GM04503 (cell line): ENCODE measurements around the gene ACSM2A.
"Not testable (repeated sequence)": the region's sequence is repeated elsewhere in the genome, so short reads cannot be mapped to it uniquely, and the experiment has no call there.

Experiments used
- DNase-seq: peaks from one replicate; pipeline ENCODE4 v3.0.0-alpha.2; 2012; ENCODE audit warnings: low read depth

Gene ACSM2A

GRCh38 chr16:20459227-20459626 lies 7.9 kb downstream of the ACSM2A start:
- DNase-seq, result not testable (repeated sequence)

DNA sequence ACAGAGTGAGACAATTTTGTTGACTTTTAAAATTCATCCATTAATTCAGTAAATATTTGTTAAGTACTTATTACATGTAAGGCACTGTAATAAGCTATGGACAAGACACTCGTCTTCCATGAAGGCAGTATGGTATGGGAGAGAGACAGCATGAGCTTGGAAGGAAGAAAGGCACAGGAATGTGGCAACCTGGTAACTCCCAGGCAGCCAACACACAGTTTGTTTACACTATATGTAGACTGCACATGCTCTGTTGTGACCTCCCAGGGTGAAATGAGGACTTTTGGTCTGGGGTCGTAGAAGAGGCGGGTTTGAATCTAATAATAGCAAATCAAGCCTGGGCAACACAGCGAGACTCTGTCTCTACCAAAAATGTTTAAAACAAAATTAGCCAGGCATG lies 9.0 kb downstream of the ACSM2A start:
- DNase-seq, result not testable (repeated sequence)

DNA sequence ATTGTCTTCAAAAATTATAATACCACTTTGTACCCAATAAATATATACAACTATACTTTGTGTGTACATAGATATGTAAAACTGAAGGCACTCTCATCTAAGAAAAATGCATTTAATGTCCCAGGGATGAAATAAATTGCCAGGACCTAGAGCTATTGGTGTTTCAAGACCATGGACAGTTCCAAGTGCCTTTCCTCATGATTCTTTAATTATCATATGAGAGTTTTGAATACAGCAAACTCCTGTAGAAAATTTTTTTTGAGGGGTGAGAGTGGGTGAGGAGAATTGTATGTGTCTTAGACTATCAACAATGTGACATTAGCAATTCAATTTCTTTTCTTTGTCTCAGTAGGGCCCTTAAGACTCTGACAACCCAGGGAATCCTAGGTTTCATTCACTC lies 17.6 kb downstream of the ACSM2A start:
- not testable (repeated sequence) for DNase-seq

DNA sequence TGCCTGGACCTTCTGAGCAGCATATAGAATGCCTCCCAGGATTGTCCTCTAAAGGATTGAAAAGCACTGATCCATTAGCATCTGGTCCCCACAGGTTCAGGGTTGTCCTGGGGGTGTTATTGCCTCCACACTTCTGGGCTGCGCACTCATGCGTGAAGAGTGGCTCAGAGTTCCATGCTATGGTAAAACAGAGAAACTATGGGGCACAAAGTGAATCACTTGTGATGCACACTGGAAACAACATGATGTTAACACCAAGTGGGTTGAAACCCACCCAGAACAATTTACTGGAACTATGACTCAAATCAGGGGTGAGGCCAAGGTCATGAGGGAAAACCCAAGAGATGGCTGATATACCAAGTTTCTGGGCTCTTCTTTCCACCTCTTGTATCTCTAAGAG lies 18.6 kb downstream of the ACSM2A start:
- not testable (repeated sequence) for DNase-seq

DNA sequence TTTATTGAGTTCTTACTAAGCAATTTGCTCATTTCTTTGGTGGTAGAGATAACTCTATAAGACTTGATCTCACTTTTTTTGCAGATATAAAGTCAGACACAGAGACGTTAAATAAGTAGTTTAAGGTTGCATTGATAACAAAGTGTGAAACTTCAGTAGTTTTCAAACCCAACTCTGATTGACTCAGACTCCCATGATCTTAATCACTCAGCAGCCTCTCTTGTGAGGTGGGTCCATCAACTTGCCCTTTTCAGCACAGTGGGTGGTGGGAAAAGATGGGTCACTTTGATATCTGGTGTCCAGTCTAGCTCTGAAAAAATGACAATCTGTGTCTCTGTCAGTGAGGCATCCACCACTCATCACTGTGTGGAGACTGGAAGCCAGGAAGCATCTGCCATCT lies 19.4 kb downstream of the ACSM2A start:
- DNase-seq, result not testable (repeated sequence)

- not testable (repeated sequence) for DNase-seq
Measured at GRCh38 chr16:20477188-20477744, 25.9 kb downstream of the ACSM2A start.

DNA sequence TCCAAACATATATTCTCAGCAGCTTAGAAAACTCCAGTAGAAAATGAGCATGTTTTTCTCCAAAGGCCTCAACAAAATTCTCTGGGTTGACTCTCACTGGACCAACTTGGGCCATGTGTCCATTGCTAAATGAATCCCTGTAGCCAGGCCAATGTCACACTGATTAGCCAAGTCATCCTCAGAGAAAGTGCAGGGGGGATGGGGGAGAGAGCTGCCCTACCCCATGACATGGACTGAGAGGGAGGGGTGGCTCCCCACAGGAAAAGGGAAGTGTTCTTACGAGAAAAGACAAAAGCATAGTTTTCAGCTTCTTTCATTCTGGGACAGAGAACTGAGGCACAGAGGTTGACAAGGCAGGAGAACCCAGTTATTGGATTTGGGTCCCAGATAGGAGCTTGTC lies 32.7 kb downstream of the ACSM2A start:
- not testable (repeated sequence) for DNase-seq

DNA sequence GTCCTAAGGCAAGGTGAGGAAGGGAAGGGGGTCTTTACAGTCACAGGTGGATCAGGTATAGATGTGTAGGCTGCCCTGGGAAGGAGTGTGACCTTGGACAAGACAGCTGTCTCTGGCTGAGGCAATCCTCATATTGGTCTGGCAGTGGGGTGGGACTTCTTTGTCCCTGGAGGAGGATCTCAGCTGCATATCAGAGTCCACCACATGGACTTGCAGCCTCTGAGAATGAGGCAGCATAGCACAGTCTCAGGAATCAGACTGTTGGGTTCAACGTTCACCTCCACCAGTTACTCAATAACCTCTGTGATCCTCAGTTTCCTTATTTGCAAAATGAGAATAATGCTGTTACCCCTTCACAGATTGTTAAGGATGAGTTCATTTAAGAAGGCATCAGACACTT lies 33.4 kb downstream of the ACSM2A start:
- DNase-seq, result no peak

DNA sequence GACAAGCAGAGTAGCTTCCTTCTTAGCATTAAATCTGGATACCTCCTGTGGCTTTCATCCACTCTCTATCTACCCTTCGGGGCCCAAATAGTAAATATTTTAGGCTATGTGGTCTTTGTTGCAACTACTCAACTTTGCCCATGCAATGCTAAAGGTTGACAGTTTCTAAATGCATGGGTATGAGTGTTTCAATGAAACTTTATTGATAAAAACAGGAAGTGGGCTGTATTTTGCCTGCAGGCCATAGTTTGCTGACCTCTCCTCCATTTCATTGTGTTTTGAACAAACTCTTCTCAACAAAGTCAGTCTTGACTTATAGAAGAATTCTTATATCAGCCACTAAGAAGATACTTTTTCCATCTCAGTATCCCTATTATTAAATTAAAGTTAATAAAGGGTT lies 34.1 kb downstream of the ACSM2A start:
- DNase-seq, result no peak

- not testable (repeated sequence) for DNase-seq
Measured at GRCh38 chr16:20490994-20491393, 39.7 kb downstream of the ACSM2A start.

GRCh38 chr16:20491448-20491847 lies 40.1 kb downstream of the ACSM2A start:
- not testable (repeated sequence) for DNase-seq

DNA sequence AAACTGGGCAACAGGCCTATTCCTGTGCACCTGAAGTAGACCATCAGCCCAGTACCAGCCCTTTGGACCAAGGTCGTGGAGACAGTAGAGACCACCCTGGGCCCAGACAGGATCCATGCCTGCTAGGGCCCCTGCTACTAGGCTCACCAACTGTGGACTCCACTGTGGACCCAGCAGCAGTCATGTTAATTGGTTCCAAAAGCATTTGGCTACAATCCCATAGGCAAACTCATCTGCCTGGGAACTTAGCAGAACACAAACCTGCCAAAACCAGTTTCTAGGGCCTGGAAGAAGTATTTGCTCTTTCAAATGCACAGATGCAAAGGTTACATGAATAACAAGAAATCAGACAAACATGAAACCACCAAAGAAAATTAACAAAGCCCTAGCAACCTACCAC lies 53.1 kb downstream of the ACSM2A start:
- no peak for DNase-seq

DNA sequence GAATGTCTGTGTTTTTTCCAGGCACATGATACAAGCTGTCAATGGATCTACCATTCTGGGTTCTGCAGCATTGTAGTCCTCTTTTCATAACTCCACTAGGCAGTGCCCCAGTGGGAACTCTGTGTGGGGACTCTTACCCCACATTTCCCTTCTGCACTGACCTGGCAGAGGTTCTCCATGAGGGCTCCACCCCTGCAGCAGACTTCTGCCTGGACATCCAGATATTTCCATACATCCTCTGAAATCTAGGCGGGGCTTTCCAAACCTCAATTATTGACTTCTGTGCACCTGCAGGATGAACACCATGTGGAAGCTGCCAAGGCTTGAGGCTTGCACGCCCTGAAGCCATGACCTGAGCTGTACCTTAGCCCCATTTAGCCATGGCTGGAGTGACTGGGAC lies 56.0 kb downstream of the ACSM2A start:
- DNase-seq, result no peak

DNA sequence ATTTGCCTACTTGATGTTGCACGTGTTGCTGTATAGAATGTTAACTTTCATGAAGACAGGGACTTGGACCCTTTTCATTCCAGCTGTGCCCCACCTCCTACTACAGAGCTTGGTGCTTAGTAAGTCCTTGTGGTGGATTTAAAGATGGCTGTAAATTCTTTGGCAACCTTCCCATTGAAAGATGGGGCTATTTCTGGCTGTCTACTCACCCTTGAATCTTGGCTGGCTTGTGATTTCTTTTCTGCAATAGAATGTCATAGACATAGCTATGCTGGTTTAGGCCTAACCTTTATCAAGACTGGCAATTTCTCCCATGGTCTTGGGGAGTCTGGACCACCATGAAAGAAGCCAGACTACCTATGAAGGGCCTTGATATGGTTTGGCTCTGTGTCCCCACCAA lies 59.0 kb downstream of the ACSM2A start:
- no peak for DNase-seq

DNA sequence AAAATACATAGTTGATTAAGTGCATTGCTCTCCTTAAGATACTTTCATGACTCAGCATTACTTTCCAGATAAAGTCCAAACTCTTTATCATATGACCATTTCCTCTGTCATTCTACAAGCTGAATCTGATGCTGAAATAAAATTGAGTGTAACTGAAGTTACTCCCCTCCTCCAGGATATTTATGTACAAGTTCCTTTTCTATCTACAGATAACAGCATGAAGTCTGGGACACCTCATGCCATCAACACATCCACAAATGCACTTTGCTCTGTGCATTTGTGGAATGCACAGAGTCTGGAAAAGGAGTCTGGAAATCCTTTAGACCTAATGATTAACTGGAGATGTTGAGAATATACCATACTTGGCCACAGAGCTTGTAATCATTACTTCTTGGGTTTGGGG lies 64.4 kb downstream of the ACSM2A start:
- no peak for DNase-seq

- no peak for DNase-seq
Measured at GRCh38 chr16:20517149-20517548, 65.8 kb downstream of the ACSM2A start.

DNA sequence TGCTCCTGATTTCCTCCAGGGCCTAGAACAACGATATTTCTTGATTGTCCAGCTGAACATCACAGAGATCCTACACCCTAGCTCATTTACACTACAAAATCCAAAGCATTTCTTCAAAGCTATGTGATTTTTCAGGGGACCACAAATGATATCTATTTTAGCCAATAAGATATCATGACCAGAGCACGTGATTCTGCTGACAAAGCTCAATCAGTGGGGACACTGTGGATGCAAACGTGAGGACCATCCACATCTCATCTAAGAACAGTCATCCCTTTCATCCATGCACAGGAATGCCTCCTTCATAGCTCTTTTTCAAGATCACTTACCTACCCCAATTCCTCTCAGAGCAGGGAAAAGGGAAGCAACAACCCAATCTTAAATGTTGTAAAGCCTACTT lies 67.9 kb downstream of the ACSM2A start:
- no peak for DNase-seq

DNA sequence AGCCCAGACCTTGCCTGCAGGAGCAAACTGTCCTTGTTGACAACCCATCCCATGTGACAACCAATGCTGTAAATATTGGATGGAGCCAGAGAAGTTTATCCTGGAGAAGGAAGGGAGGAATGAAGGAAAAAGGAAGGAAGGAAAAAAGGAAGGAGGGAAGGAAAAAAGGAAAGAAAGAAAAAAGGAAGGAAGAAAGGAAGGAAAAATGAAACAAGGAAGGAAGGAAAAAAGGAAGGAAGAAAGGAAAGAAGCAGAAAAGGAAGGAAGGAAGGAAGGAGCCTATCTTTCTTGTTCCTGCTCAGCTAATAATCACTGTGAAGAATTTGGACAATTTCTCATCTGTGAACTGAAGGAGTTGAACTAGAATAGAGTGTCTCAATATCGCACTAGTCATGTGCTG lies 68.8 kb downstream of the ACSM2A start:
- DNase-seq, result no peak

- not testable (repeated sequence) for DNase-seq
Measured at GRCh38 chr16:20531795-20532194, 80.5 kb downstream of the ACSM2A start.

DNA sequence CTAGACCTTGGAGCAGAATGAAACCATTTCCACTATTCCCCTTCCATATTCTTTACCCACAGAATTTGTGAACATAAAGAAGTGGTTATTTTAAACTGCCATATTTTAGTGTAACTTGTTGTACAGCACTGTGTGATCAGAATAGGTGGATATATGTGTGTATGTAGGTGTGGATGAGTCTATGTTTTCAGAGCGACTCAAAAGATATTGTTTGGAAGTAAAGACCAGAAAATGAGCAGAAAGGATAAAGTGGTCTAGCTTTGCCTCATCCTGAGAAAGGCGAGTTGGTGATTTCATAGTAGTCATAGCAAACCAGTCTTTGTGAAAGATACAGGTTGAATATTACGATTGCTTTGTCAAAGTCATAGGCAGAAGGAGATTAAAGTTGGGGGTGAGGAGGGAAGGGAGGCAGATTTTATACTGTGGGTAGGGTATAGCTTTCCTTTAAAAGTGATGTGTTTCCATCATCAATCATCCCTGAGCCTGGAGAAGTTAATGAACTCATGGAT lies 81.0 kb downstream of the ACSM2A start:
- DNase-seq, result not testable (repeated sequence)

DNA sequence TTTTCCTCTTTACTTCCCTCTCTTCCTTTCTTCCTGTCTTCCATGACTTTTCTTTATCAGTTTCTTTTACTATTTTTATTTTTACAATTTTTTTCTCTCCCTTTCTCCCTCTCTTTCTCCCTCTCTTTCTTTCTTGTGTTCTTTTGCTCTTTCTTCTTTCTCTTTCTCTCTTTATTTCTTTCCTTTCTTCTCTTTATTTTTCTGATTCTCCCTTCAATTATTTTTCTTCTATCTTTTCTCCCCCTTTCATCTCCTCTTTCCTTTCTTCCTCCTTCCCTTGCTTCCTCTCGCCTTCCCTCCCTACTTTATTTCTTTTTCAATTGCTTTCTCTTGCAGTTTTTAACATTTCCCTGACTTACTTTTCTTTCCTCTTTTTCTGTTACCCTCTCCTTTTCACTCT lies 85.3 kb downstream of the ACSM2A start:
- not testable (repeated sequence) for DNase-seq
